ENCODE data around the gene SMG5.
"Not testable (repeated sequence)": the region's sequence is repeated elsewhere in the genome, so short reads cannot be mapped to it uniquely, and the experiment has no call there.

The SMG5 gene

GRCh38 chr1:156242738-156243137 is 39.9 kb downstream of the SMG5 start:
- DNase-seq (ENCODE audit: low spot score) = no peak

- no peak for DNase-seq (ENCODE audit: low spot score)
Observed at GRCh38 chr1:156241926-156242325, 40.7 kb downstream of the SMG5 start, which contains the start of gene BGLAP. TSS of gene BGLAP (plus strand) at chr1:156242184. CDS start at chr1:156242232, 48 bp downstream.

- DNase-seq (ENCODE audit: low spot score) = no peak
Observed at GRCh38 chr1:156241311-156241811, 41.3 kb downstream of the SMG5 start.

- no peak for DNase-seq (ENCODE audit: low spot score)
Observed at GRCh38 chr1:156238248-156238647, 44.4 kb downstream of the SMG5 start.

- no peak for DNase-seq (ENCODE audit: low spot score)
Observed at GRCh38 chr1:156236164-156236563, 46.5 kb downstream of the SMG5 start.

- DNase-seq (ENCODE audit: low spot score) = no peak
Observed at GRCh38 chr1:156233426-156234127, 49.0 kb downstream of the SMG5 start.

GRCh38 chr1:156232201-156232894 is 50.3 kb downstream of the SMG5 start:
- DNase-seq (ENCODE audit: low spot score) = no peak

GRCh38 chr1:156230473-156230837 is 52.2 kb downstream of the SMG5 start:
- no peak for DNase-seq (ENCODE audit: low spot score)

GRCh38 chr1:156229809-156230472 is 52.7 kb downstream of the SMG5 start:
- DNase-seq (ENCODE audit: low spot score) = no peak

GRCh38 chr1:156228501-156228900 is 54.1 kb downstream of the SMG5 start:
- DNase-seq (ENCODE audit: low spot score) = no peak

- DNase-seq (ENCODE audit: low spot score) = no peak
Observed at GRCh38 chr1:156226782-156227181, 55.8 kb downstream of the SMG5 start.

GRCh38 chr1:156226116-156226538 is 56.5 kb downstream of the SMG5 start:
- no peak for DNase-seq (ENCODE audit: low spot score)

GRCh38 chr1:156225677-156226014 is 57.0 kb downstream of the SMG5 start:
- DNase-seq (ENCODE audit: low spot score) = no peak

- no peak for DNase-seq (ENCODE audit: low spot score)
Observed at GRCh38 chr1:156221986-156222692, 60.5 kb downstream of the SMG5 start.

GRCh38 chr1:156220226-156220625 is 62.4 kb downstream of the SMG5 start:
- no peak for DNase-seq (ENCODE audit: low spot score)

- DNase-seq (ENCODE audit: low spot score) = no peak
Observed at GRCh38 chr1:156217871-156218270, 64.8 kb downstream of the SMG5 start.

GRCh38 chr1:156216361-156217086 is 66.1 kb downstream of the SMG5 start:
- not testable (repeated sequence) for DNase-seq (ENCODE audit: low spot score)

GRCh38 chr1:156214024-156214748 is 68.4 kb downstream of the SMG5 start:
- DNase-seq (ENCODE audit: low spot score) = no peak

- no peak for DNase-seq (ENCODE audit: low spot score)
Observed at GRCh38 chr1:156213644-156213966, 69.0 kb downstream of the SMG5 start.

GRCh38 chr1:156212833-156213643 is 69.6 kb downstream of the SMG5 start, which contains the start of gene PMF1:
TSS of gene PMF1 (plus strand) at chr1:156213007. CDS start at chr1:156213016, 9 bp downstream.
- peak; percentile 100 for DNase-seq (ENCODE audit: low spot score)

Measured in germinal center (tissue), 1 donor.